ENCODE results near the gene EFCAB6. TPM values are rescaled to one million over a fixed set of nuclear protein-coding genes. Genes with fewer than 3 reads are reported as not detected.

Gene EFCAB6
- total RNA-seq, 1 donor from 2014 or later, result 8.6 TPM

DNA sequence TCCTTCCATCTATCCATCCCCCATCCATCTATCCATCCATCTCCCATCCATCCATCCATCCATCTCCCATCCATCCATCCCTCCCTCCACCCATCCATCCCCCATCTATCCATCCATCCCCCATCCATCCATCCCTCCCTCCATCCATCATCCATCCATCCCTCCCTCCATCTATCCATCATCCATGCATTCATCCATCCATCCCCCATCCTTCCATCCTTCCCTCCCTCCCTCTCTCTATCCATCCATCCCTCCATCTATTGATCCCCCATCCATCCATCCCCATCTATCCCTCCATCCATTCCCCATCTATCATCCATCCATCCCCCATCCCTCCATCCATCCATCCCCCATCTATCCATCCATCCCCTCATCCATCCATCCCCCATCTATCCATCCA is 303.6 kb downstream of the EFCAB6 start:
- intact Hi-C loops (cut with DNase I), result no loop called here
- H3K27me3 ChIP-seq, result no peaks in the 10 kb centered on the region
- no peak for DNase-seq (ENCODE audit: low spot score in 2 of 2)
- H3K4me3 ChIP-seq, result no peak overlapping the region
- H3K9me3 ChIP-seq, result no peaks in the 10 kb centered on the region
- TF ChIP-seq, protein P1, sequence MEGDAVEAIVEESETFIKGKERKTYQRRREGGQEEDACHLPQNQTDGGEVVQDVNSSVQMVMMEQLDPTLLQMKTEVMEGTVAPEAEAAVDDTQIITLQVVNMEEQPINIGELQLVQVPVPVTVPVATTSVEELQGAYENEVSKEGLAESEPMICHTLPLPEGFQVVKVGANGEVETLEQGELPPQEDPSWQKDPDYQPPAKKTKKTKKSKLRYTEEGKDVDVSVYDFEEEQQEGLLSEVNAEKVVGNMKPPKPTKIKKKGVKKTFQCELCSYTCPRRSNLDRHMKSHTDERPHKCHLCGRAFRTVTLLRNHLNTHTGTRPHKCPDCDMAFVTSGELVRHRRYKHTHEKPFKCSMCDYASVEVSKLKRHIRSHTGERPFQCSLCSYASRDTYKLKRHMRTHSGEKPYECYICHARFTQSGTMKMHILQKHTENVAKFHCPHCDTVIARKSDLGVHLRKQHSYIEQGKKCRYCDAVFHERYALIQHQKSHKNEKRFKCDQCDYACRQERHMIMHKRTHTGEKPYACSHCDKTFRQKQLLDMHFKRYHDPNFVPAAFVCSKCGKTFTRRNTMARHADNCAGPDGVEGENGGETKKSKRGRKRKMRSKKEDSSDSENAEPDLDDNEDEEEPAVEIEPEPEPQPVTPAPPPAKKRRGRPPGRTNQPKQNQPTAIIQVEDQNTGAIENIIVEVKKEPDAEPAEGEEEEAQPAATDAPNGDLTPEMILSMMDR (IDR thresholded peaks at IDR 0.05), result no peak
- H3K27ac ChIP-seq, result no peak overlapping the region
- H3K36me3 ChIP-seq, result no peaks in the 10 kb centered on the region
- H3K4me1 ChIP-seq, result no peaks in the 10 kb centered on the region

DNA sequence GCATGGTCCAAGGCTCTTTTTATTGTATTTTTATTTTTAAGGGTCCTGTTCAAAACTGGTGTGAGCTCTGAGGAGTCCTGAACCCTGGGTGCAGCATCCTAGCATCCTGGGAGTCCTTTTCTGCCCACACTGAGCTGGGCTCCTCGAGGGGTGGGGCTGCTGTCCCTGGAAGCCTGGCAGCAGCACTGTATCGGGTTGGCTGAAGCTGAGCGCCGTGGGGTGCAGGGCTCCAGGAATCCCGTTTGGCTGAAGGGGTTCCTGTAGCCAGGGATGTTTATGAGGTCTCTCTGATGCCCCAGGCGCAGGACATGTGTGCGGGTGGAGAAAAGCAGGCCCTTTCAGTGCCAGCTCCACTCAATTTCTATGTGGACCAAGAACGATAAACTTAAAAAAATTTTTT is 304.9 kb downstream of the EFCAB6 start:
- no peak overlapping the region for H3K27ac ChIP-seq
- no peak for DNase-seq (ENCODE audit: low spot score in 2 of 2)
- no peaks in the 10 kb centered on the region for H3K4me1 ChIP-seq
- H3K9me3 ChIP-seq, result no peaks in the 10 kb centered on the region
- TF ChIP-seq, protein P1 (IDR thresholded peaks at IDR 0.05), result no peak
- intact Hi-C loops (cut with DNase I), result no loop called here
- H3K36me3 ChIP-seq, result no peaks in the 10 kb centered on the region
- no peak overlapping the region for H3K4me3 ChIP-seq
- no peaks in the 10 kb centered on the region for H3K27me3 ChIP-seq

DNA sequence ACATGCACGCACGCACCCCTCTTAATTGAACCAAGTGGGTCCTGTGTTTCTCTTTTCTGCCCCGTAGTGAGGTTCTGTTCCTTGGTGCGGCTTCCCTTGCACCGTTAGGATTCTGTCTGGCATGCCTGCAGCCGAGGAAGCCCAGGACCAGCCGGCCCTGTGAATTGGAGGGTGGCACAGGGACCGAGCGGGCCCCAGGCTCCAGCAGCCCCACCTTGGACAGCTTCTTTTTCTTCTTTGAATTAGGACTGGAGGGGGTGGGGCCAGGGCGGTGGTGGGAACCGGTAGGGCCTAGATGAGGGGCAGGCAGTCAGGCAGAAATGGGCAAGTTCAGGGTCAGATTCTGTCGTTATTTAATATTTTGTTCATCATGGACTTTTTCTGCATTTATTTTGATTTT is 305.6 kb downstream of the EFCAB6 start:
- Histone ChIP-seq H3K4me1 (no peaks in the 10 kb centered on the region), H3K27ac (no peak overlapping the region), H3K27me3 (no peaks in the 10 kb centered on the region), H3K4me3 (no peak overlapping the region), H3K9me3 (no peaks in the 10 kb centered on the region), H3K36me3 (no peaks in the 10 kb centered on the region)
- DNase-seq (ENCODE audit: low spot score in 2 of 2), result no peak
- intact Hi-C loops (cut with DNase I), result no loop called here
- TF ChIP-seq, protein P1 (IDR thresholded peaks at IDR 0.05), result no peak

DNA sequence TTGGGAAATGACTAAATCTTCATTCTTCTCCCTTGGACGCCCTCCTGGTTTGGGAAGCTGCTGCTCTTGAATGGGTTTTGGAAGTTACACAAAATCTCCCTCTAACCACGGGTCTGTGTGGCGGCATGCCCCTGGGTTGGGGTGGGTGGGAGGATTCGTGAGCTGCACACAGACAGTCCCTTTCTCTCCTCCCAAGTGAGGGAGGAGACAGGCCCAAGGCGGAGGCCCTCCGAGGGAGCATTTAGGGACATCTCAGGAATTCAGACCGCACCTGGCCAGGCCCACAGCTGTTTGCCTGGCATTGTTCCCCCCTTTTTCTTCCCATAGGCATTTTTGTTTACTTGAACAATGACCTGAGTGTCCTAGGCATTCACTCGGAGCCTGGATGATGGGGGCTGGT is 306.2 kb downstream of the EFCAB6 start:
- H3K9me3 ChIP-seq, result no peaks in the 10 kb centered on the region
- no peak overlapping the region for H3K4me3 ChIP-seq
- no peaks in the 10 kb centered on the region for H3K4me1 ChIP-seq
- intact Hi-C loops (cut with DNase I), result no loop called here
- no peak for DNase-seq (ENCODE audit: low spot score in 2 of 2)
- H3K36me3 ChIP-seq, result no peaks in the 10 kb centered on the region
- H3K27me3 ChIP-seq, result no peaks in the 10 kb centered on the region
- TF ChIP-seq, protein P1 (IDR thresholded peaks at IDR 0.05), result no peak
- no peak overlapping the region for H3K27ac ChIP-seq

DNA sequence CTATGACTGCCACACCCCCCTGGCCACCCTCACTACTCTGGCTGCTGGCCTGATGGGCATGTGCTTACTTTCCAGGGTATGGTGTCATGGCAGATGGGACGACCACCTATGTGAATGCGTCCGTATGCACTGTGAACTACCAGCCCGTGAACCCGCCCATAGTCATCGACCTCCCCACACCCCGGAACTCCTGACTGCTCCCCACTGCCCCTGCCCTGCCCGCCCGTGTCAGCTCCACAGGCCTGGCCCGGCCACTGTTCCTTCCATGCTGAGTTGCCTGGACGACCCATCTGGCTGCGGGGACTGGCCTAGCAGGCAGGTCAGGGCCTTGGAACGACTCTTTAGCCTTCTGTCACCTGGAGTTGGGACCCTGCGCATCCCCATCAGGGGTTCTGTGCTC is 306.7 kb downstream of the EFCAB6 start:
- intact Hi-C loops (cut with DNase I), result no loop called here
- no peaks in the 10 kb centered on the region for H3K27me3 ChIP-seq
- no peaks in the 10 kb centered on the region for H3K9me3 ChIP-seq
- H3K4me3 ChIP-seq, result no peak overlapping the region
- H3K4me1 ChIP-seq, result no peaks in the 10 kb centered on the region
- TF ChIP-seq, protein P1 (IDR thresholded peaks at IDR 0.05), result no peak
- no peak for DNase-seq (ENCODE audit: low spot score in 2 of 2)
- no peak overlapping the region for H3K27ac ChIP-seq
- H3K36me3 ChIP-seq, result no peaks in the 10 kb centered on the region

DNA sequence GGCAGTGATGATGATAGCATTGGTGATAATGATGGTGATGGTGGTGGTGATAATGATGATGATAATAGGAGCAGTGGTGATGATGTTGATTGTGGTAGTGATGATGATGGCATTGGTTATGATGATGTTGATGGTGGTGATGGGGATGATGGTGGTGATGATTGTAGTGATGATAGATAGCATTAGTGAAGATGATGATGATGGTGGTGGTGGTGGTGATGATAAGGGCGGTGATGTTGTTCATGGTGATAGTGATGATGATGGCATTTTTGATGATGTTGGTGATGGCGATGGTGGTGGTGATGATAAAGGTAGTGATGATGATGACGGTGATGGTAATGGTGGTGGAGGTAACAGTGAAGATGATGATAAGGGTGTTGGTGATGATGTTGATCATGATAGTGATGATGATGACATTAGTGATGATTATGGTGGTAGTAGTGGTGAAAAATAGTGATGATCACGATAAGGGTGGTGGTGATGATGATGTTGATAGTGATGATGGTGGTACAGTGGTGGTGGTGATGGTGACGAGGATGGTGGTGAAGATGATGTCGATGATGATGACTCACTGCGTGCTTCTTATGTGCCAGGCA is 307.3 kb downstream of the EFCAB6 start:
- Histone ChIP-seq H3K4me1 (no peaks in the 10 kb centered on the region), H3K4me3 (no peak overlapping the region), H3K27me3 (no peaks in the 10 kb centered on the region), H3K9me3 (no peaks in the 10 kb centered on the region), H3K27ac (no peak overlapping the region), H3K36me3 (no peaks in the 10 kb centered on the region)
- DNase-seq (ENCODE audit: low spot score in 2 of 2), result no peak
- TF ChIP-seq, protein P1 (IDR thresholded peaks at IDR 0.05), result no peak
- intact Hi-C loops (cut with DNase I), result no loop called here
